ENCODE data around the gene SKI.
A peak's percentile ranks its signal among the peaks of the same experiment; 100 is the strongest.

Gene SKI

GRCh38 chr1:2298685-2299084 is 70.6 kb downstream of the SKI start:
- DNase-seq, result no peak

- no peak for DNase-seq
Measured at GRCh38 chr1:2299131-2299627, 71.1 kb downstream of the SKI start.

GRCh38 chr1:2300004-2300771 is 72.1 kb downstream of the SKI start:
- DNase-seq, result no peak

GRCh38 chr1:2300851-2301606 is 72.9 kb downstream of the SKI start:
- no peak for DNase-seq

GRCh38 chr1:2301607-2302291 is 73.6 kb downstream of the SKI start:
- DNase-seq, result no peak

- DNase-seq, result no peak
Measured at GRCh38 chr1:2302292-2302925, 74.3 kb downstream of the SKI start.

GRCh38 chr1:2303016-2303775 is 75.1 kb downstream of the SKI start:
- DNase-seq, result no peak

- no peak for DNase-seq
Measured at GRCh38 chr1:2303781-2304180, 75.7 kb downstream of the SKI start.

- no peak for DNase-seq
Measured at GRCh38 chr1:2304282-2304681, 76.2 kb downstream of the SKI start.

GRCh38 chr1:2304921-2305681 is 77.0 kb downstream of the SKI start:
- no peak for DNase-seq

GRCh38 chr1:2306151-2306978 is 78.2 kb downstream of the SKI start:
- DNase-seq, result no peak

- no peak for DNase-seq
Measured at GRCh38 chr1:2307064-2307605, 79.0 kb downstream of the SKI start.

- DNase-seq, result no peak
Measured at GRCh38 chr1:2307972-2308371, 79.9 kb downstream of the SKI start.

GRCh38 chr1:2308844-2309243 is 80.7 kb downstream of the SKI start:
- no peak for DNase-seq

- no peak for DNase-seq
Measured at GRCh38 chr1:2310332-2311183, 82.4 kb downstream of the SKI start.

- peak; percentile 69 for DNase-seq
Measured at GRCh38 chr1:2311184-2312032, 83.3 kb downstream of the SKI start.

- DNase-seq, result no peak
Measured at GRCh38 chr1:2312160-2312514, 84.0 kb downstream of the SKI start.

GRCh38 chr1:2312515-2313301 is 84.6 kb downstream of the SKI start:
- peak; percentile 40 for DNase-seq

Data from DMS53 (cell line).